HuH-7 (cell line): ENCODE measurements around the gene PAQR5.
"Not testable (repeated sequence)": the region's sequence is repeated elsewhere in the genome, so short reads cannot be mapped to it uniquely, and the experiment has no call there.

Experiments
- DNase-seq: peaks from one replicate; pipeline ENCODE4 v3.0.0; 2011; ENCODE audit warnings: low spot score

The PAQR5 gene

DNA sequence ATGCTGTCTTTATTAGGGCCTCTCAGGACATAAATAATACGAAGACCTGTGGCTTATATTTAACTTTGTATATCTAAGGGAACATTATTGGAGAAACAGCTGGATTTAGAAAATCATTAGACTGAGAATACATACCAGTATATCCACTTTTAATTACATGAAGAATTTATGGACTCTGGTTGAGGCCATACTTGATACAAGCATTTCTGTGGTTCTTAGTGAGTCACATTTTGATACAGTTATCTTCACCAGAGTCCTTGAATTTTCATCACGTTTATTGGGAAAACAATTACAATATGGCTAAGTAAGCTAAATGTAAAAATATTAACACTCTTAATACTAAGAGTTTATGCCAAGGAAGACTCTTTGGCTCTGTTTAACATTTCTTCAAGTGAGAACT is 125.3 kb downstream of the PAQR5 start:
- no peak for DNase-seq

DNA sequence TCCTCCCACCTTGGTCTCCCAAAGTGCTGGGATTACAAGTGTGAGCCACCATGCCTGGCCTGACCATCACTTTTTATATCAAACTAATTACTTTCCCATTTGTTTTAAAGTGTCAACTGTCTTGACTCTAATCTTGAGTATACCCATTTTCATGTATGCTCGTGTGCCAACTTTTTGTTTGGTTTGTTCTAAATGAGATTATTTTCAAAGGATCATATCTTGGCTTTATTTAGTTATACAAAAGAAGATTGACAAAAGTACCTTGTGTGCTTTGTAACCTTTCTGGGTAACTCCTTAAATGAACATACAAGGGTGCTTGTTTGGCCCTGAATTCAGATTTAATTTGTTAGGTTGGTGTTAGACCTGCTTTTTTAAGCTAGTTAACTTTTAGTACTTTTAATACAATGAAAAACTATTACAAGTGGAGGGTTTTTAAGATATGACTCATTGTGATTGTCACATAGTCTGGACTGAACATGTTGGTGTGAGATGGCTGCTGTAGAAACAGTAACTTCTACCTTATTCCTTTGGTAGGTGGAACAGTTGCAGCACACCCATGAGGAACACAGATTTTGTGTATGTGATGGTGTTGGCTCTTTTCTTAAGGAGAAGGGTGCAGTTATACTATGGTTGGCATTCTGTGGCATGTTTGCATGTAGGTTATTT is 126.2 kb downstream of the PAQR5 start:
- DNase-seq: no peak

- no peak for DNase-seq
Observed at GRCh38 chr15:69433831-69434230, 135.1 kb downstream of the PAQR5 start.

GRCh38 chr15:69434238-69434637 is 135.5 kb downstream of the PAQR5 start:
- DNase-seq: no peak

GRCh38 chr15:69434679-69435078 is 136.0 kb downstream of the PAQR5 start:
- DNase-seq: no peak

- DNase-seq: no peak
Observed at GRCh38 chr15:69435985-69436384, 137.3 kb downstream of the PAQR5 start.

DNA sequence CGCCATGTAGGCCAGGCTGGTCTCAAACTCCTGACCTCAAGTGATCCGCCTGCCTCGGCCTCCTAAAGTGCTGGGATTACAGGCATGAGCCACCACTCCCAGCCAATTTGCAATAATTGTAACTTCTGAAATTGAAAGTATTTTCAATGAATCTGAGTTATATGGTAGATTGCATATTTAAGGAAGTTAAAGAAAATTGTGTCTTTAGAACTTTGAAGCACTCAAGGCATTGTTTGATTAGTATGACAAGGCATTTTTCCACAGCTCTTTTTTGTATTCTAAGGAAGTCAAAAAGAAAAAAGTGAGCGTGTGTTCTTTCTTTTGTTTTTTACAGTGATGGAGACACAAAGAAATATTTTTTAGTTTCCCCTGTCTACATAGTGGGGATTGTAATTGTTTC is 138.2 kb downstream of the PAQR5 start:
- no peak for DNase-seq

GRCh38 chr15:69439623-69440022 is 140.9 kb downstream of the PAQR5 start:
- DNase-seq: no peak

DNA sequence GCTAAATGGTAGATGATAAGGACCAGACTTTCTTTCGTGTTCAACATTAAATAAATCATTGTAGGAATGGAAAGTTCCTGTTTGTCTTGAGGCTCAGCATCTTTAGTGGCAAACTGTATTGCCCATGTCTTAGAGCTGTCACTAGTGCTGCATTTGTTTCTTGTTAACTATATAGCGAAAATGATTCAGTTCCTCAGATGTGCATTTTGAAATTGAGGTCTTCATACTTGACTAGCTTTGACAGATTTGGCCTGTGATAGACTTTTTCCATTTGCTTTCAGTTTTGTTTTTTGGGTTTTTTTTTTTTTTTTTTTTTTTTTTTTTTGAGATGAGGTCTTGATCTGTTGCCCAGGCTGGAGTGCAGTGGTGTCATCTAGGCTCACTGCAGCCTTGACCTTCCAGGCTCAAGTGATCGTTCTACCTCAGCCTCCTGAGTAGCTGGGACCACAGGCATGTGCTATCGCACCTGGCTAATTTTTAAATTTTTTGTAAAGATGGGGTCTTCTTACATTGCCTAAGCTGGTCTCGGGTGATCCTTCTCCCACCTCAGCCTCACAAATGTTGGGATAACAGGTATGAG is 144.4 kb downstream of the PAQR5 start:
- no peak for DNase-seq

DNA sequence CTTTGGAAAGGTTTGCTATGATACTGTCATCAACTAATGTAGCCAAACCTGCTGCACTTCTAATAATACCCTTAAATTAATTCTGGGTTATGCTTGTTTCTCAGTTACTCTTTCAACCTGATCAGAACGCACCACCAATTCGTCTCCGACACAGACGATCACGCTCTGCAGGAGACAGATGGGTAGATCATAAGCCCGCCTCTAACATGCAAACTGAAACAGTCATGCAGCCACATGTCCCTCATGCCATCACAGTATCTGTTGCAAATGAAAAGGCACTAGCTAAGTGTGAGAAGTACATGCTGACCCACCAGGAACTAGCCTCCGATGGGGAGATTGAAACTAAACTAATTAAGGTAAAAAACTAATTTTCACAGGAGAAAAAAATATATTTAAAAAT is 146.0 kb downstream of the PAQR5 start:
- DNase-seq: no peak

DNA sequence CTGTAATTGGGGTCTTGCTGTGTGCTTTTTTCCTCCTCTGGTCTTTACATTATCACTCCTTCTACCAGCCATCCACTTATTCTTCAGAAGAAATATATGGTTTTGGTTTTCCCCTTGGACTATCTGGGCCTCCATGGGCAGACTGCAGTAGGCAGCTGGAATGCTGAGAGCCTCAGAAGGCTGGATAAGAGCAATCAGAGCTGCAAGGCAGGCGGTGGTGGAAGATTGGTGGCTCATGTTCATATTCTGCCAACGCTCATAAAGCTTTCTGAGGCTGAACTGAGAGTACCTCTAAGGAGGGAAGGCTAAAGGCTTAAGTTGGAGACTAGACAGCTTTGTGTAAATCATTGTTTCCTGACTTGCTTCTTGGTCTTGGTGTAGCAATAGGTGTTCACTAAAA is 148.2 kb downstream of the PAQR5 start:
- no peak for DNase-seq

DNA sequence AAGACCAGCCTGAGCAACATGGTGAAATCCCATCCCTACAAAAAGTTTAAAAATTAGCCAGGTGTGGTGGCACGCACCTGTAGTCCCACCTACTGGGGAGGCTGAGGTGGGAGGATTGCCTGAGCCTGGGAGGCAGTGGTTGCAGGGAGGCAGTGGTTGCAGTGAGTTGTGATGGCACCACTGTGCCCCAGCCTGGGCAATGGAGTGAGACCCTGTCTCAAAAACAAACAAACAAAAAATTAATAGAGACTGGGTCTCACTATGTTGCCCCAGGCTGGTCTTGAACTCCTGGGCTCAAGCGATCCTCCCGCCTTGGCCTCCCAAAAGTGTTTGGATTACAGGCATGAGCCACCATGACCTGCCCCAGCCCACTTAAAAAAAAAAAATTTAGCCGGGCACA is 151.5 kb downstream of the PAQR5 start:
- DNase-seq: not testable (repeated sequence)

DNA sequence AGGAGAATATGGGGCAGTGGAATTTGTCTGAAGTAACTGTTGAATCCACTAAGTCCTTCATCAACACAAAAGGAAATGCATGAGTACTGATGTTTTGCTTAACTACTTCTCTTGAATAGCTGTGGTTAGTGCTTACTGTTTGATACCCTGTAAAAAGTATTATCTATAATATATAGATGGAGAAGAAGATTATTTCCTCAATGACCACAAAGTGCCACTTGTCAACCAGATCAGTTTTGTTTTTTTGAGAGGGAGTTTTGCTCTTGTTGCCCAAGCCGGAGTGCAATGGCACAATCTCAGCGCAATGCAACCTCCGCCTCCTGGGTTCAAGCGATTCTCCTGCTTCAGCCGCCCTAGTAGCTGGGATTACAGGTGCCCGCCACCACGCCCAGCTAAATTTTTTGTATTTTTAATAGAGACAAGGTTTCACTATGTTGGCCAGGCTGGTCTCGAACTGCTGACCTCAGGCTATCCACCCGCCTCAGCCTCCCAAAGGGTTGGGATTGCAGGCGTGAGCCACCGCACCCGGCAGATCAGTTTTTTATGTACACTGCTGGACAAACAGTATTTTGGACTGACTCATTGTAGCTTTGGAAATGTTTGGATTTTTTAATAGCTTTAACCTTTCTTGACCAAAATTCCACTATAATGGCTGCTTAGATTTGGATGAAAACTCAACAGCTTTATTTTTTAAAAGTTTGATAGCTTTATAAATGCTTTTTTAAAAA is 152.4 kb downstream of the PAQR5 start:
- no peak for DNase-seq

- peak; percentile 78 for DNase-seq
Observed at GRCh38 chr15:69451951-69452691, 153.4 kb downstream of the PAQR5 start.

DNA sequence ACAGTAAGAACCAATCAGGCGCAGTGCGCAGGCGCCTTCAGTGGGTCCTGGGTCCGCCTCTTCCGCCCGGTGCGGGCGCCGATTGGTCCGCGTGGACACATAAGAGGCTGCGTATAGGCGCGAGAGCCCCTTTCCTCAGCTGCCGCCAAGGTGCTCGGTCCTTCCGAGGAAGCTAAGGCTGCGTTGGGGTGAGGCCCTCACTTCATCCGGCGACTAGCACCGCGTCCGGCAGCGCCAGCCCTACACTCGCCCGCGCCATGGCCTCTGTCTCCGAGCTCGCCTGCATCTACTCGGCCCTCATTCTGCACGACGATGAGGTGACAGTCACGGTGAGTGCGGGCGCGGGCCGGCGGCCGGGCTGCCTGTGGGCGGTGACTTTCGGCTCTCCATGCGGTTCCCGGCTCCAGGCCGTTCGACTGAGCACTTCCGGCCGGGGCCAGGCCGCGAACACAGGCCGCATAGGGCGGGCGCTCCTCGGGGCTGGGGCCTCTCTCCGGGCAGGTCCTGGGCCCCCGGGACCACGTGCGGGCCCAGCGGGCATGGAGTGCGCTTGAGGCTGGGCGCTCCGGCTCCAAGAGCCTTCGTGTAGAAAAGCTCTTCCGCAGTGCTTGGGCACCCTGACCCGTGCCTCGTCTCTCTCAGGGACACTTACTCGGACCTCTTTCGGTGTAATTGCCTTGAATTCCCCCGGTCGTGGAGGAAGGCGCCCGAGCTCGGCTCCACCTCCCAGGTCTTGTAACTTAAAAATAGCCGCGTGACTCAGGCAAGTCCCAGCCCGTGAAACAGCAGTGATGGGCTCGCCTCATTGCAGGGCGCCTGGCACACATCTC is 154.2 kb downstream of the PAQR5 start, which contains the start of gene RPLP1:
Gene RPLP1, plus strand, starts transcription at position 127 of the 830 bp plus-strand sequence. Its CDS starts 131 bp downstream, at position 258.
- peak; percentile 90 for DNase-seq

GRCh38 chr15:69454953-69455352 is 156.2 kb downstream of the PAQR5 start:
- DNase-seq: no peak

- DNase-seq: no peak
Observed at GRCh38 chr15:69456208-69457166, 157.8 kb downstream of the PAQR5 start.
